Measurements from ENCODE around the gene CATSPER1. TPM values are rescaled to one million over a fixed set of nuclear protein-coding genes. Genes with fewer than 3 reads are reported as not detected.

The CATSPER1 gene
- total RNA-seq = under 0.01 TPM in 1 of 2 replicates, not detected in the other

DNA sequence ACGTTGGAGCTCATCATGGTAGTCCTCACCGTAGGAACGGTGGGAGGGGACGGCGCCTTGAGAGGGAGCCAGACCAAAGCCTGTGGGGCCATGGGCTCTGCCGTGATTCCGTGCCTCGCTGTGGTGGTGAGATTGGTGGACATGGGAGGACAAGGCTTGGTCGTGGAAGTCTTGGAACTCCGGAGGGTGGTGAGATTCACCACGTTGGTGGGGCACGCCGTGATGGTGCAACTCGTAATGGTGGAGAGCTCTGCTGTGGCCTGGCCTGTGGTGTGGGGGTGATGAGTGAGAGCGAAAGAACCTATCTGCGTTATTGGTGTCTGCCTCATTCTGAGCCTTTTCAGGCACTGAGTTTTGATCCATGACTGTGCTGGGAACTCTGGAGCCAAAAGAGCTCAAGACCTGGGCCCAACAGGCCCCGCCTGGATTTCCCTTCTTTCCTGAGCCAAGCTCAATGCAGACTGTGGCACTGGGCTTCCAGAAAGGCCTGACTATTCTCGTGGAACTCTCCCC lies at the start of gene CATSPER1:
Gene CATSPER1, minus strand, starts transcription at position 463 of the 513 bp plus-strand sequence. Its CDS starts 100 bp downstream, at position 363.

DNA sequence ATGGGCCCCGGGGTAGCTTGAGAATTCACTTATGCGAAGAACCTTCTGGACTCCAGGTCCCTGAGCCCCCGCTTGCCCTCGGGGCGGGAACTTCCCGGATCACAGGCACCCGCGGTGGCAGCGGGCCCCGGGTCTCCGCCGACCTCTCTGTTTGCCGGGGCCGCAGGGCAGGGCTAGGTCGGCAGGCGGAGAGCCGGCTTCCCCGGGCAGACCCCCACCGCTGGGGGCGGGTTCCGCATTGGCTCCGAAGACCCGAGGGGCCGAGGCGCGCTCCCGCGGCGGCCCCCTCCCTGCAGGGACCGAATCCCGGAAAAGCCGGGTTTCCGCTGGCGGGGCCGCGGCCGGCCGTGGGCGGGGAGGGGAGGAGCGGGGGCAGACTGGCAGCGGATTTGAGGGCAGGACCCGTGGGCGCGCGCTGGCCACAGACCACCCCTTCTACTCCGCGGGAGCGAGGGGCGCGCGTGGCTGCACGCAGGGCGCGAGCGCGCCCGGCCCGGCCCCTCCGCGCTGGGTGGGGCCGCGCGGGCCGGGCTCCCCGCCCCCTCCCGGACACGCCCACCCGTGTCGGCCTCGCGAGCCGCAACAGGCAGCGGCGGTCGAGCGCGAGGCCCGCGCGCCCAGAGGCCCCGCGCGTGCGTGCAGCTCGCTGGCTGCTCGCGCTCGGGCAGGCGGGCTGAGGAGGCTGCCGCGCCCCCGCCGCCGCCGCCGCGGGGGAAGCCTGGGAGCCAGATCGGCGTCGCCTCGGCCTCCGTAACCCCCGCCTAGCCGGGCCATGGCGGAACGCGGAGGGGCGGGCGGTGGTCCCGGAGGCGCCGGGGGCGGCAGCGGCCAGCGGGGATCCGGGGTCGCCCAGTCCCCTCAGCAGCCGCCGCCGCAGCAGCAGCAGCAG lies 43.7 kb upstream of the CATSPER1 start, which contains the start of gene PACS1:
Gene PACS1, plus strand, starts transcription at position 558 of the 889 bp plus-strand sequence. Its CDS starts 215 bp downstream, at position 773.

DNA sequence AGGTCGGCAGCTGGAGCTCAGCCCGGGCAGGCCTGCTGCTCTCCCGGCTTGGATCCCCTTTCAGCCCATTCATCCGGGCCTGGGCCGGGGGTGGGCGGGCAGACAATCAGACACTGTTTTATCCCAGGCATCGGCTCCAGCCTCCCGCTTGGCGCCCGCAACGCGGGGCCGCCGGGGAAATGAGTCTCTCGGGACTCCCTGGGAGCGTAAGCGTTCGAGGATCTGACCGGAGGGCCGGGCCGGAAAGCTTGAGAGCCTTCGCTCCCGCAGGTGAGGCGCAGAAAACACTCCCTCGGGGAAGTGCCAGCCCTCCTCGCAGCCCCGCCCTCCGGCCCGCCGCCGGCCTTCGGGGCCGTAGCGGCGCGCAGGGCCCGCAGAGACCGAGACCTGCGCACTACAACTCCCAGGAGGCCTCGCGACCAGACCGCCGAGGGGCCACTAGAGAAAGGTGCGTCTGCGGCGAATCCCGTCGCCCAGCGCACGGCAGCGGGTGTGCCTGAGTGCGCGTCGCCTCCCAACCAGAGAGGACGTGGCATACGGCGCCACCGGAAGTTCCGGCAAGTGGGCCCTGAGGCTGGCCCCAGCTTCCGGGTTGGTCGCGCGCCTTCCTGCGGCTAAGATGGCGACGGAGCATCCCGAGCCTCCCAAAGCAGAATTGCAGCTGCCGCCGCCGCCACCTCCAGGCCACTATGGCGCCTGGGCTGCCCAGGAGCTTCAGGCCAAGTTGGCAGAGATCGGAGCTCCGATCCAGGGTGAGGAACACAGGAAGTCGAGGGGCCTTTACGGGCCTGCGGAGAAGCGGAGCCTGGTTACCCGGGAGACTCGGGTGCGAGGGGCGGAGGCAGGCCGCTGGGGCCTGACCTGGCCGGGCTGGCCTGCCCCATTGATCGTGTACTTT lies 25.7 kb upstream of the CATSPER1 start, which contains the start of gene SF3B2:
Gene SF3B2, plus strand, starts transcription at position 599 of the 898 bp plus-strand sequence. Its CDS starts 21 bp downstream, at position 620.

DNA sequence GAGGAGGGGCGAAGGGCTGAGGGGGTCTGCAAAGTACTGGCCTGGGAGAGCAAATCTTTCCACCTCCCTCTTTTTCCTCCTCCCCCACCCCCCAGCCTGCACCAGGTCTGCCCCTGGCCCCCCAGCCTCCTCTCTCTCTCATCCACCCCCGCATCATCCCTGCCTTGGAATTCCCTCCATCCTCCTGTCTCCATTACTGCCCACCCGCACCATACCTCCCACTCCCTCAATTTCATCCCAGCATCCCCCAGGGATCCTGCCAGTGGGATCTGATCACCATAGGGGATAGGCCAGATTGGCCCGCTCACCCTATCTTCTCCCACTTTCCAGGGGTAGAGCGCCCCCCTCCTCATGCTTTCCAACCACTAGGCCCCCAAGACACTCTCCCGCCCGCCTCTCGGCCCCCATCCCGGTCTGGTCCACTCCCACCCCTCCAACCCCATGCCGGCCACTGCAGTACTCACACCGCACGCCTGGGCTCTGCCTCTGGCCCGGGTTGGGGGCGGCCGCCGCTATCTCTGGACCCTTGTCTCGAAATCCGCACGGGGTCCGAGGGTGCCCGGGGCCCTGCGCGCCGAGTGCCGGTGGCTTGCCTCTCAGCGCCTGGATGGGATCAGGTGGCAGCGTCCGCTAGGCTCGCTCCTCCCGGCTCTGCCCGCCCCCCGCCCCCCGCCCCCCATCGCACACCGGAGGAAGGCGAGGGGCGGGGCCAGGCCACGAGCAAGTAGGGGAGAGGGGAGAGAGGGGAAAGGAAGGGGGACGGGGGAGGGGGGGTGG lies 22.5 kb upstream of the CATSPER1 start, which contains the start of gene GAL3ST3:
Gene GAL3ST3, minus strand, starts transcription at position 615 of the 777 bp plus-strand sequence. CDS start 3,746 bp downstream, outside the sequence.

DNA sequence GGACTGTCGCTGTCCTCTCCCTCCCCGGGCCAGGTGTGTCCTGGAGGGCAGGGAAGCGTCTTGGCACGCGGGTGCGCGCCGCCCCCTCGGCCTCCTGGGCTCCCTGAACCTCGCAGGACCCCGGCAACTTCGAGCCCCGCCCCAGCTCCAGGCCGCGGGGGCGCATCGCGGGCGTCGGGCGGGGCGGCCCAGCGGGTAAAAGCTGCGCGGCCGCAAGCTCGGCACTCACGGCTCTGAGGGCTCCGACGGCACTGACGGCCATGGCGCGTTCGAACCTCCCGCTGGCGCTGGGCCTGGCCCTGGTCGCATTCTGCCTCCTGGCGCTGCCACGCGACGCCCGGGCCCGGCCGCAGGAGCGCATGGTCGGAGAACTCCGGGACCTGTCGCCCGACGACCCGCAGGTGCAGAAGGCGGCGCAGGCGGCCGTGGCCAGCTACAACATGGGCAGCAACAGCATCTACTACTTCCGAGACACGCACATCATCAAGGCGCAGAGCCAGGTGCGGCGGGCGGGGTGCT lies 14.4 kb downstream of the CATSPER1 start, which contains the start of gene CST6:
Gene CST6, plus strand, starts transcription at position 224 of the 519 bp plus-strand sequence. Its CDS starts 37 bp downstream, at position 261.

DNA sequence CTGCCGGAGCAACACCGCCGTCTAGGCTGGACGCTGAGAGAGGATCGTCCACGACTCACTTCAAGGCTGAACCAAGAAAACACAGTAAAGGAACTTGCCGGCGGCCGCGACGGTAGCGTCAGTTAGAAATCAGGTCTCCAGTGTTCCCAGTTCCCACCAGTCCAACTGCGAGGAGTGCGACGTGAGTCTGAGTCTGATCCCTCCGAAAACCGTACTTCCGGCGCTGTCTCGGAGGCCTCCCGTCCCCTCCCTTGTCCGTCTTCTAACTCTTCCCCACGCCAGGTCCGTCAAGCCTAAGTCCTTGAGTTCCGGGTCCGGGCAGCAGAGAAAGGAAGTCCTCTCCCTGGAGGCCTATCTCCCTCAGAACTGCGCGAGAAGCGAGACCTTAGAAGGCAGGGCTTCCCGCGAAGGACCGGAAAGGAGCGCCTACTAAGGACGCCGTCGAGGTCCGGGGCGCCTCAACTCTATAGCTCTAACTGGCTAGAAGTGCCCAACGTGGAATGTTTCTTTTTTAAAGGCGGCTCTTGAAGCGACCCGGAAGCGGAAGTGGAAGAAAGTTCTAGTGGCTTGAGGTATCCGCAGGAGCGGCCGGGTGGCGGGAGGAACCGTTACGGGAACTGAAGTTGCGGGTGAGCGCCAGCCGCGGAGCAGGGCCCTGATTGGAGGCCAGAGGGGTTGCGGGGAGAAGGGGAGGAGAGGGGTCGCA lies 24.2 kb downstream of the CATSPER1 start, which contains the start of the genes BANF1 and EIF1AD:
Gene BANF1, plus strand, starts transcription at position 562 of the 706 bp plus-strand sequence. CDS start 748 bp downstream, outside the sequence.
Gene EIF1AD, minus strand, starts transcription at position 216 of the 706 bp plus-strand sequence. CDS start 1,768 bp downstream, outside the sequence.

Other genes starting within 250 kb of the CATSPER1 start
- 6.5 and 8.0 TPM in 2 replicates for gene AP5B1, start 245.5 kb downstream of the CATSPER1 start, total RNA-seq
- not detected in 2 replicates for gene OVOL1, start 239.4 kb downstream of the CATSPER1 start, total RNA-seq
- 0.44 and 0.75 TPM in 2 replicates for gene SNX32, start 192.5 kb downstream of the CATSPER1 start, total RNA-seq
- 904 and 1,254 TPM in 2 replicates for gene CFL1, start 168.3 kb downstream of the CATSPER1 start, total RNA-seq
- 61.0 and 61.1 TPM in 2 replicates for gene MUS81, start 166.0 kb downstream of the CATSPER1 start, total RNA-seq
- gene EFEMP2, start 153.7 kb downstream of the CATSPER1 start, total RNA-seq = 37.7 and 62.2 TPM in 2 replicates
- gene CTSW, start 146.6 kb downstream of the CATSPER1 start, total RNA-seq = 0.12 TPM in 1 of 2 replicates, not detected in the other
- 185 and 189 TPM in 2 replicates for gene FIBP, start 138.0 kb downstream of the CATSPER1 start, total RNA-seq
- gene CCDC85B, start 135.8 kb downstream of the CATSPER1 start, total RNA-seq = 93.9 and 99.7 TPM in 2 replicates
- gene FOSL1, start 126.1 kb downstream of the CATSPER1 start, total RNA-seq = 21.4 and 63.9 TPM in 2 replicates
- 28.2 and 37.5 TPM in 2 replicates for gene C11orf68, start 107.4 kb downstream of the CATSPER1 start, total RNA-seq
- 313 and 580 TPM in 2 replicates for gene DRAP1, start 107.1 kb downstream of the CATSPER1 start, total RNA-seq
- 0.11 and 0.37 TPM in 2 replicates for gene TSGA10IP, start 81.0 kb downstream of the CATSPER1 start, total RNA-seq
- gene SART1, start 64.7 kb downstream of the CATSPER1 start, total RNA-seq = 66.6 and 68.2 TPM in 2 replicates
- gene EIF1AD, start 24.3 kb downstream of the CATSPER1 start, total RNA-seq = 31.2 and 42.6 TPM in 2 replicates
- 19.3 and 20.2 TPM in 2 replicates for gene BANF1, start 24.0 kb downstream of the CATSPER1 start, total RNA-seq
- not detected in 2 replicates for gene CST6, start 14.5 kb downstream of the CATSPER1 start, total RNA-seq
- 0.12 TPM in 1 of 2 replicates, not detected in the other for gene GAL3ST3, start 22.7 kb upstream of the CATSPER1 start, total RNA-seq
- gene SF3B2, start 25.9 kb upstream of the CATSPER1 start, total RNA-seq = 157 and 183 TPM in 2 replicates
- gene PACS1, start 43.8 kb upstream of the CATSPER1 start, total RNA-seq = 25.8 and 34.7 TPM in 2 replicates
- gene KLC2, start 231.2 kb upstream of the CATSPER1 start, total RNA-seq = 27.3 and 28.5 TPM in 2 replicates
- gene RAB1B, start 242.2 kb upstream of the CATSPER1 start, total RNA-seq = 74.4 and 83.9 TPM in 2 replicates

All from uterine smooth muscle cell (primary cell).